Hepatocyte (in vitro differentiated cells): ENCODE results near the gene TTBK2.

Source experiments
- EZH2 ChIP-seq: fragments of 200-600 bp; sonication (generic); IDR thresholded peaks from 2 replicates; pipeline ENCODE4 v1.6.1; 2016; ENCODE audit warnings: antibody characterized with exemption, mild to moderate bottlenecking, borderline replicate concordance
- TF ChIP-seq, protein P1 (sequence below): fragments of 200-600 bp; sonication (generic); IDR thresholded peaks from 2 replicates; pipeline ENCODE4 v1.5.1; 2016; ENCODE audit warnings: antibody characterized with exemption, mild to moderate bottlenecking; ENCODE audit not compliant: poor library complexity

DNA sequence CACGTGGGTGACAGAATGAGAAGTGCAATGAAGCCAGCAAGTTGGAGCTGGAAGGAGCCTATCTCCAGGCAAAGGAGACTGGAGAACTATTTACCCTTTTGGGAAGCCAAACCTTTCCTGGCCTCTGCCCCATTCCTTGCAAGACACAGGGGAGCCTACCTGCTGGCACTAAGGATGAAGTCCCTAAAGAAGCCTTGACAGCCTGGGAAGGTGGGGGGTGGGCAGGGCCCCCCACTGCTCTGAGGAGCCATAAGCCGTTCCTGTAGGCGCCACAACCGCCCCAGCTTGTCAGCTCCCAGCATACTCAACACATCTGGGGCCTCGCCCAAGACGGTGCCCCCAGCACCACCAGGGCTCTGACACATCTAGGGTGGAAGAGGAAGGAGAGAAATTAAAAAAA, 189.1 kb downstream of the TTBK2 start:
- TF ChIP-seq, protein P1, sequence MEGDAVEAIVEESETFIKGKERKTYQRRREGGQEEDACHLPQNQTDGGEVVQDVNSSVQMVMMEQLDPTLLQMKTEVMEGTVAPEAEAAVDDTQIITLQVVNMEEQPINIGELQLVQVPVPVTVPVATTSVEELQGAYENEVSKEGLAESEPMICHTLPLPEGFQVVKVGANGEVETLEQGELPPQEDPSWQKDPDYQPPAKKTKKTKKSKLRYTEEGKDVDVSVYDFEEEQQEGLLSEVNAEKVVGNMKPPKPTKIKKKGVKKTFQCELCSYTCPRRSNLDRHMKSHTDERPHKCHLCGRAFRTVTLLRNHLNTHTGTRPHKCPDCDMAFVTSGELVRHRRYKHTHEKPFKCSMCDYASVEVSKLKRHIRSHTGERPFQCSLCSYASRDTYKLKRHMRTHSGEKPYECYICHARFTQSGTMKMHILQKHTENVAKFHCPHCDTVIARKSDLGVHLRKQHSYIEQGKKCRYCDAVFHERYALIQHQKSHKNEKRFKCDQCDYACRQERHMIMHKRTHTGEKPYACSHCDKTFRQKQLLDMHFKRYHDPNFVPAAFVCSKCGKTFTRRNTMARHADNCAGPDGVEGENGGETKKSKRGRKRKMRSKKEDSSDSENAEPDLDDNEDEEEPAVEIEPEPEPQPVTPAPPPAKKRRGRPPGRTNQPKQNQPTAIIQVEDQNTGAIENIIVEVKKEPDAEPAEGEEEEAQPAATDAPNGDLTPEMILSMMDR, result no peak
- TF ChIP-seq EZH2, result no peak
